CD8-positive, alpha-beta memory T cell (primary cell): Measurements from ENCODE around the gene COG5. TPM values are rescaled to one million over a fixed set of nuclear protein-coding genes. Genes with fewer than 3 reads are reported as not detected.

ENCODE experiments used
- CTCF ChIA-PET: fragments of 350-600 bp; sonication (Branson Sonifier 250); formaldehyde crosslinking; loops from one replicate; lab custom pipeline; 2021; ENCODE audit warnings: antibody characterized with exemption; lab: Charles Lee
- POLR2A ChIA-PET: fragments of 350-600 bp; sonication (Branson Sonifier 250); formaldehyde crosslinking; loops from one replicate; lab custom pipeline; 2021; ENCODE audit warnings: antibody characterized with exemption; lab: Charles Lee
- DNase-seq, 5 donors: peaks; one replicate each; pipeline versions ENCODE4 v3.0.0 to v3.0.0-alpha.2; 2020 to 2022; ENCODE audit warnings: mixed read lengths in 1 of 5
- H3K27ac ChIP-seq: one replicate; pipeline ENCODE4 v1.7.0; 2013; ENCODE audit warnings: low read depth, mild to moderate bottlenecking, low read length, moderate library complexity
- H3K27me3 ChIP-seq: 2 replicates; pipeline ENCODE4 v1.7.0; 2013; ENCODE audit warnings: low read length, mild to moderate bottlenecking; ENCODE audit not compliant: insufficient read depth, poor library complexity, severe bottlenecking
- H3K36me3 ChIP-seq: 2 replicates; pipeline ENCODE4 v1.7.0; 2013; ENCODE audit warnings: mild to moderate bottlenecking, low read length, moderate library complexity; ENCODE audit not compliant: insufficient read depth
- H3K4me1 ChIP-seq: 2 replicates; pipeline ENCODE4 v1.7.0; 2013; ENCODE audit warnings: mild to moderate bottlenecking, low read length, moderate library complexity; ENCODE audit not compliant: insufficient read depth
- H3K4me3 ChIP-seq: 2 replicates; pipeline ENCODE4 v1.7.0; 2013; ENCODE audit warnings: mild to moderate bottlenecking, low read length
- H3K9me3 ChIP-seq: 2 replicates; pipeline ENCODE4 v1.7.0; 2013; ENCODE audit warnings: mild to moderate bottlenecking, low read length
- H3K27ac Mint-ChIP-seq, 8 donors: one replicate each; pipeline ENCODE4 v1.8.0; 2020 to 2021; ENCODE audit warnings: mixed read lengths in 8 of 8, mild to moderate bottlenecking in 6 of 8, inconsistent platforms in 3 of 8, moderate library complexity in 3 of 8
- H3K27me3 Mint-ChIP-seq, 2 donors: one replicate each; pipeline ENCODE4 v1.8.0; 2020 to 2021; ENCODE audit warnings: mixed read lengths in 2 of 2, mild to moderate bottlenecking in 1 of 2, moderate library complexity in 1 of 2
- H3K36me3 Mint-ChIP-seq, 3 donors: one replicate each; pipeline ENCODE4 v1.8.0; 2020 to 2021; ENCODE audit warnings: mixed read lengths in 3 of 3, inconsistent platforms in 1 of 3, mild to moderate bottlenecking in 1 of 3
- H3K4me1 Mint-ChIP-seq, 3 donors: one replicate each; pipeline ENCODE4 v1.8.0; 2020 to 2021; ENCODE audit warnings: mixed read lengths in 3 of 3, inconsistent platforms in 1 of 3, mild to moderate bottlenecking in 1 of 3
- H3K4me3 Mint-ChIP-seq, 7 donors: one replicate each; pipeline ENCODE4 v1.8.0; 2020 to 2021; ENCODE audit warnings: mixed read lengths in 7 of 7, mild to moderate bottlenecking in 6 of 7, moderate library complexity in 4 of 7, inconsistent platforms in 2 of 7
- H3K9me3 Mint-ChIP-seq, 5 donors: one replicate each; pipeline ENCODE4 v1.8.0; 2020 to 2022; ENCODE audit warnings: mixed read lengths in 5 of 5, mild to moderate bottlenecking in 3 of 5, moderate library complexity in 2 of 5, inconsistent platforms in 1 of 5
- polyA plus RNA-seq: library from polyadenylated mRNA; unstranded; fragments of 300-500 nt; fragmentation: Illumina TruSeq; gene quantifications from one replicate; pipeline ENCODE4 v1.2.3, GENCODE V29; 2021
- total RNA-seq, 2 experiments: library from RNA; stranded (reverse); gene quantifications; one replicate each; pipeline ENCODE4 v1.2.3, GENCODE V29; 2021

COG5 gene
- total and polyA plus RNA-seq, 3 experiments from 2014 or later: 29.2 to 39.4 (median 38.9) TPM

- Histone ChIP-seq H3K4me1 (peaks cover 7% of the 10 kb centered on the region), H3K27me3 (no peaks in the 10 kb centered on the region), H3K9me3 (no peaks in the 10 kb centered on the region), H3K4me3 (no peak overlapping the region), H3K27ac (no peak overlapping the region), H3K36me3 (no peaks in the 10 kb centered on the region)
- ChIA-PET POLR2A (no interaction called here), CTCF (no interaction called here)
- H3K36me3 Mint-ChIP-seq: peaks cover 3 to 36% (median 10%) of the 10 kb centered on the region in 3 donors
- no peak overlapping the region for H3K4me3 Mint-ChIP-seq
- H3K4me1 Mint-ChIP-seq: peaks cover 11 to 16% (median 14%) of the 10 kb centered on the region in 3 donors
- peaks cover 0 to 2% of the 10 kb centered on the region in 2 donors for H3K27me3 Mint-ChIP-seq
- H3K27ac Mint-ChIP-seq: no peak overlapping the region
- DNase-seq: no peak
- no peaks in the 10 kb centered on the region for H3K9me3 Mint-ChIP-seq
These were observed 235.6 kb downstream of the COG5 start for GRCh38 chr7:107327986-107328569.

GRCh38 chr7:107326061-107326460 lies 237.7 kb downstream of the COG5 start:
- H3K27me3 Mint-ChIP-seq: no peaks in the 10 kb centered on the region
- H3K4me3 ChIP-seq: no peak overlapping the region
- H3K4me1 Mint-ChIP-seq: peaks cover 0 to 3% (median 2%) of the 10 kb centered on the region in 3 donors
- no peak overlapping the region for H3K27ac Mint-ChIP-seq
- peaks cover 5 to 52% (median 21%) of the 10 kb centered on the region in 3 donors for H3K36me3 Mint-ChIP-seq
- no peaks in the 10 kb centered on the region for H3K4me1 ChIP-seq
- ChIA-PET POLR2A (no interaction called here), CTCF (no interaction called here)
- no peaks in the 10 kb centered on the region for H3K36me3 ChIP-seq
- no peak overlapping the region for H3K4me3 Mint-ChIP-seq
- DNase-seq: no peak
- H3K9me3 ChIP-seq: no peaks in the 10 kb centered on the region
- H3K27me3 ChIP-seq: no peaks in the 10 kb centered on the region
- H3K9me3 Mint-ChIP-seq: no peaks in the 10 kb centered on the region
- no peak overlapping the region for H3K27ac ChIP-seq

GRCh38 chr7:107322015-107322414 lies 241.7 kb downstream of the COG5 start:
- ChIA-PET CTCF (no interaction called here), POLR2A (no interaction called here)
- Histone ChIP-seq H3K9me3 (no peaks in the 10 kb centered on the region), H3K36me3 (no peaks in the 10 kb centered on the region), H3K4me1 (no peaks in the 10 kb centered on the region), H3K27me3 (no peaks in the 10 kb centered on the region), H3K4me3 (no peak overlapping the region), H3K27ac (no peak overlapping the region)
- Mint-ChIP-seq H3K27me3 (no peaks in the 10 kb centered on the region), H3K36me3 (peaks cover 5 to 54% (median 25%) of the 10 kb centered on the region in 3 donors), H3K4me1 (peaks cover 0 to 3% (median 0%) of the 10 kb centered on the region in 3 donors), H3K27ac (no peak overlapping the region), H3K9me3 (no peaks in the 10 kb centered on the region), H3K4me3 (no peak overlapping the region)
- no peak for DNase-seq

GRCh38 chr7:107321611-107322010 lies 242.1 kb downstream of the COG5 start:
- H3K4me3 Mint-ChIP-seq: no peak overlapping the region
- no peaks in the 10 kb centered on the region for H3K9me3 ChIP-seq
- ChIA-PET CTCF (no interaction called here), POLR2A (no interaction called here)
- H3K4me1 Mint-ChIP-seq: peaks cover 0 to 3% (median 0%) of the 10 kb centered on the region in 3 donors
- no peaks in the 10 kb centered on the region for H3K36me3 ChIP-seq
- no peaks in the 10 kb centered on the region for H3K9me3 Mint-ChIP-seq
- no peak overlapping the region for H3K27ac ChIP-seq
- H3K27me3 ChIP-seq: no peaks in the 10 kb centered on the region
- H3K4me3 ChIP-seq: no peak overlapping the region
- peaks cover 5 to 52% (median 25%) of the 10 kb centered on the region in 3 donors for H3K36me3 Mint-ChIP-seq
- no peak for DNase-seq
- no peak overlapping the region for H3K27ac Mint-ChIP-seq
- no peaks in the 10 kb centered on the region for H3K4me1 ChIP-seq
- H3K27me3 Mint-ChIP-seq: no peaks in the 10 kb centered on the region

GRCh38 chr7:107319724-107320228 lies 243.9 kb downstream of the COG5 start:
- Histone ChIP-seq H3K36me3 (no peaks in the 10 kb centered on the region), H3K27me3 (no peaks in the 10 kb centered on the region), H3K9me3 (no peaks in the 10 kb centered on the region), H3K4me1 (no peaks in the 10 kb centered on the region), H3K27ac (no peak overlapping the region), H3K4me3 (no peak overlapping the region)
- no peak for DNase-seq
- CTCF ChIA-PET: no interaction called here
- H3K27me3 Mint-ChIP-seq: peaks cover 0 to 2% of the 10 kb centered on the region in 2 donors
- peaks cover 13 to 55% (median 32%) of the 10 kb centered on the region in 3 donors for H3K36me3 Mint-ChIP-seq
- H3K27ac Mint-ChIP-seq: peak overlapping the region in 1 of 8 donors; percentile 27
- H3K4me3 Mint-ChIP-seq: no peak overlapping the region
- no peaks in the 10 kb centered on the region for H3K4me1 Mint-ChIP-seq
- no peaks in the 10 kb centered on the region for H3K9me3 Mint-ChIP-seq
- POLR2A ChIA-PET: no interaction called here

GRCh38 chr7:107318523-107319160 lies 245.1 kb downstream of the COG5 start:
- Histone ChIP-seq H3K27me3 (no peaks in the 10 kb centered on the region), H3K36me3 (no peaks in the 10 kb centered on the region), H3K4me3 (no peak overlapping the region), H3K9me3 (no peaks in the 10 kb centered on the region), H3K27ac (no peak overlapping the region), H3K4me1 (no peaks in the 10 kb centered on the region)
- CTCF ChIA-PET: no interaction called here
- peaks cover 13 to 52% (median 30%) of the 10 kb centered on the region in 3 donors for H3K36me3 Mint-ChIP-seq
- H3K9me3 Mint-ChIP-seq: no peaks in the 10 kb centered on the region
- peaks cover 0 to 2% of the 10 kb centered on the region in 2 donors for H3K27me3 Mint-ChIP-seq
- H3K4me3 Mint-ChIP-seq: no peak overlapping the region
- POLR2A ChIA-PET: no interaction called here
- no peak for DNase-seq
- no peaks in the 10 kb centered on the region for H3K4me1 Mint-ChIP-seq
- H3K27ac Mint-ChIP-seq: no peak overlapping the region

- Mint-ChIP-seq H3K4me3 (no peak overlapping the region), H3K9me3 (no peaks in the 10 kb centered on the region), H3K4me1 (peaks cover 0 to 2% (median 1%) of the 10 kb centered on the region in 3 donors), H3K36me3 (peaks cover 20 to 40% (median 20%) of the 10 kb centered on the region in 3 donors), H3K27me3 (peaks cover 0 to 2% of the 10 kb centered on the region in 2 donors), H3K27ac (peak overlapping the region in 1 of 8 donors; percentile 1)
- H3K9me3 ChIP-seq: no peaks in the 10 kb centered on the region
- H3K27ac ChIP-seq: no peak overlapping the region
- H3K4me1 ChIP-seq: no peaks in the 10 kb centered on the region
- H3K36me3 ChIP-seq: no peaks in the 10 kb centered on the region
- CTCF ChIA-PET: no interaction called here
- no peak overlapping the region for H3K4me3 ChIP-seq
- POLR2A ChIA-PET: no interaction called here
- no peak for DNase-seq
- H3K27me3 ChIP-seq: no peaks in the 10 kb centered on the region
These were observed 248.0 kb downstream of the COG5 start for GRCh38 chr7:107315716-107316220.

- ChIA-PET POLR2A (no interaction called here), CTCF (no interaction called here)
- Mint-ChIP-seq H3K36me3 (peaks cover 13 to 29% (median 21%) of the 10 kb centered on the region in 3 donors), H3K4me3 (no peak overlapping the region), H3K4me1 (peaks cover 0 to 4% (median 3%) of the 10 kb centered on the region in 3 donors), H3K27ac (no peak overlapping the region), H3K9me3 (no peaks in the 10 kb centered on the region), H3K27me3 (peaks cover 0 to 2% of the 10 kb centered on the region in 2 donors)
- H3K9me3 ChIP-seq: no peaks in the 10 kb centered on the region
- no peaks in the 10 kb centered on the region for H3K27me3 ChIP-seq
- no peaks in the 10 kb centered on the region for H3K4me1 ChIP-seq
- no peak for DNase-seq
- no peak overlapping the region for H3K27ac ChIP-seq
- H3K4me3 ChIP-seq: no peak overlapping the region
- no peaks in the 10 kb centered on the region for H3K36me3 ChIP-seq
These were observed 250.4 kb downstream of the COG5 start for GRCh38 chr7:107313355-107313754.
